ENCODE results near the gene ATP1A4. TPM values are rescaled to one million over a fixed set of nuclear protein-coding genes. Genes with fewer than 3 reads are reported as not detected.

Gene ATP1A4
- total and polyA plus RNA-seq, 9 of the 15 experiments (the other 6 are each of a cell fraction or from before 2014, with no cell fraction given), result 0.07 TPM; not detected in 8

DNA sequence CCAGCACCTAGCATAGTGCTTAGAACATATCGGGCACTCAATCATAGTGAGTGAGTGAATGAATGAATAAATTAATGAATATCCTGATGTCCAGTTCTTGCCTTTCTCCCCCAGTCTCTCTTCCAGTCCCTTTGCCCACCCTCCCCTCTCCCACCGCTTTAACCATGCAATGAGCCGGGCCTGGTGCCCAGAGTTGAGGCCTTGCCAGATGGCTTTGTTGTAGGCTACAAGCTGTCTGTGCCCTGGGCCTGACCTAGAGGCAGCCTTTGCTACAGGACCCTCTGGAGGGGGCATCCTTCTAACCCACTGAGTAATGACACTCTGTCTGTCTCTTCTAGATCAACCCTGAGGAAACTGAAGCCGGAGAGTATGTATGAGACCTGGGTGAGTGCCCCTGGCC is 45.8 kb downstream of the ATP1A4 start:
- CTCF ChIA-PET (ENCODE audit: low intra/inter-chr PET ratio), result interaction anchor here (0.8 kb wide), 1 partner anchor 179 kb away, joined by 3 read pairs; no protein-coding TSS in a partner anchor

More for the DNA sequence above, 45.8 kb downstream of the ATP1A4 start:
- H3K4me2 ChIP-seq (ENCODE audit: insufficient read depth, low read length), result no peak overlapping the region
- H4K20me1 ChIP-seq (replicated peaks; ENCODE audit: control insufficient read depth, insufficient read depth, low read length), result no peaks in the 10 kb centered on the region
- no TSS peak for BruUV-seq (replicated peaks)
- ATAC-seq (no peak), FAIRE-seq (no peak), DNase-seq (ENCODE audit: extremely low read depth in 1 of 4, low spot score in 3 of 4) (no peak)
- no peak overlapping the region for H3K4me3 ChIP-seq
- no peak overlapping the region for H2AFZ ChIP-seq (ENCODE audit: low read depth, low read length)
- no peak overlapping the region for H3K27ac ChIP-seq (ENCODE audit: extremely low read depth, low read depth, low read length)
- no peak for TF ChIP-seq CBFA2T2 (conservative IDR thresholded peaks at IDR 0.05)
- TF ChIP-seq KLF16 (IDR thresholded peaks at IDR 0.05), result no peak
- TF ChIP-seq, protein P1, sequence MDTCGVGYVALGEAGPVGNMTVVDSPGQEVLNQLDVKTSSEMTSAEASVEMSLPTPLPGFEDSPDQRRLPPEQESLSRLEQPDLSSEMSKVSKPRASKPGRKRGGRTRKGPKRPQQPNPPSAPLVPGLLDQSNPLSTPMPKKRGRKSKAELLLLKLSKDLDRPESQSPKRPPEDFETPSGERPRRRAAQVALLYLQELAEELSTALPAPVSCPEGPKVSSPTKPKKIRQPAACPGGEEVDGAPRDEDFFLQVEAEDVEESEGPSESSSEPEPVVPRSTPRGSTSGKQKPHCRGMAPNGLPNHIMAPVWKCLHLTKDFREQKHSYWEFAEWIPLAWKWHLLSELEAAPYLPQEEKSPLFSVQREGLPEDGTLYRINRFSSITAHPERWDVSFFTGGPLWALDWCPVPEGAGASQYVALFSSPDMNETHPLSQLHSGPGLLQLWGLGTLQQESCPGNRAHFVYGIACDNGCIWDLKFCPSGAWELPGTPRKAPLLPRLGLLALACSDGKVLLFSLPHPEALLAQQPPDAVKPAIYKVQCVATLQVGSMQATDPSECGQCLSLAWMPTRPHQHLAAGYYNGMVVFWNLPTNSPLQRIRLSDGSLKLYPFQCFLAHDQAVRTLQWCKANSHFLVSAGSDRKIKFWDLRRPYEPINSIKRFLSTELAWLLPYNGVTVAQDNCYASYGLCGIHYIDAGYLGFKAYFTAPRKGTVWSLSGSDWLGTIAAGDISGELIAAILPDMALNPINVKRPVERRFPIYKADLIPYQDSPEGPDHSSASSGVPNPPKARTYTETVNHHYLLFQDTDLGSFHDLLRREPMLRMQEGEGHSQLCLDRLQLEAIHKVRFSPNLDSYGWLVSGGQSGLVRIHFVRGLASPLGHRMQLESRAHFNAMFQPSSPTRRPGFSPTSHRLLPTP (IDR thresholded peaks at IDR 0.05; ENCODE audit: borderline replicate concordance, extremely low read depth, insufficient read length), result no peak
- no peak for TF ChIP-seq HLTF (IDR thresholded peaks at IDR 0.05)
- TF ChIP-seq, protein P2, sequence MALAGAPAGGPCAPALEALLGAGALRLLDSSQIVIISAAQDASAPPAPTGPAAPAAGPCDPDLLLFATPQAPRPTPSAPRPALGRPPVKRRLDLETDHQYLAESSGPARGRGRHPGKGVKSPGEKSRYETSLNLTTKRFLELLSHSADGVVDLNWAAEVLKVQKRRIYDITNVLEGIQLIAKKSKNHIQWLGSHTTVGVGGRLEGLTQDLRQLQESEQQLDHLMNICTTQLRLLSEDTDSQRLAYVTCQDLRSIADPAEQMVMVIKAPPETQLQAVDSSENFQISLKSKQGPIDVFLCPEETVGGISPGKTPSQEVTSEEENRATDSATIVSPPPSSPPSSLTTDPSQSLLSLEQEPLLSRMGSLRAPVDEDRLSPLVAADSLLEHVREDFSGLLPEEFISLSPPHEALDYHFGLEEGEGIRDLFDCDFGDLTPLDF (CRISPR knock-in tag; IDR thresholded peaks at IDR 0.05), result no peak
- TF ChIP-seq GTF2A2 (tag; IDR thresholded peaks at IDR 0.05), result no peak
- TF ChIP-seq, protein P3, sequence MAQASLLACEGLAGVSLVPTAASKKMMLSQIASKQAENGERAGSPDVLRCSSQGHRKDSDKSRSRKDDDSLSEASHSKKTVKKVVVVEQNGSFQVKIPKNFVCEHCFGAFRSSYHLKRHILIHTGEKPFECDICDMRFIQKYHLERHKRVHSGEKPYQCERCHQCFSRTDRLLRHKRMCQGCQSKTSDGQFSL (CRISPR knock-in tag; IDR thresholded peaks at IDR 0.05), result no peak
- TF ChIP-seq, protein P3 (tag; IDR thresholded peaks at IDR 0.05), result no peak
- no peak for TF ChIP-seq STAT5B (CRISPR knock-in tag; IDR thresholded peaks at IDR 0.05)
- no peak for TF ChIP-seq FOXP1 (CRISPR knock-in tag; IDR thresholded peaks at IDR 0.05)
- no peak for TF ChIP-seq BDP1 (IDR thresholded peaks at IDR 0.05; ENCODE audit: insufficient read depth, insufficient read length)
- TF ChIP-seq, protein P4, sequence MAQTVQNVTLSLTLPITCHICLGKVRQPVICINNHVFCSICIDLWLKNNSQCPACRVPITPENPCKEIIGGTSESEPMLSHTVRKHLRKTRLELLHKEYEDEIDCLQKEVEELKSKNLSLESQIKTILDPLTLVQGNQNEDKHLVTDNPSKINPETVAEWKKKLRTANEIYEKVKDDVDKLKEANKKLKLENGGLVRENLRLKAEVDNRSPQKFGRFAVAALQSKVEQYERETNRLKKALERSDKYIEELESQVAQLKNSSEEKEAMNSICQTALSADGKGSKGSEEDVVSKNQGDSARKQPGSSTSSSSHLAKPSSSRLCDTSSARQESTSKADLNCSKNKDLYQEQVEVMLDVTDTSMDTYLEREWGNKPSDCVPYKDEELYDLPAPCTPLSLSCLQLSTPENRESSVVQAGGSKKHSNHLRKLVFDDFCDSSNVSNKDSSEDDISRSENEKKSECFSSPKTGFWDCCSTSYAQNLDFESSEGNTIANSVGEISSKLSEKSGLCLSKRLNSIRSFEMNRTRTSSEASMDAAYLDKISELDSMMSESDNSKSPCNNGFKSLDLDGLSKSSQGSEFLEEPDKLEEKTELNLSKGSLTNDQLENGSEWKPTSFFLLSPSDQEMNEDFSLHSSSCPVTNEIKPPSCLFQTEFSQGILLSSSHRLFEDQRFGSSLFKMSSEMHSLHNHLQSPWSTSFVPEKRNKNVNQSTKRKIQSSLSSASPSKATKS (CRISPR knock-in tag; IDR thresholded peaks at IDR 0.05), result no peak
- no peak for TF ChIP-seq HDAC1 (IDR thresholded peaks at IDR 0.05)
- TF ChIP-seq ZNF282 (CRISPR knock-in tag; IDR thresholded peaks at IDR 0.05), result no peak
- POLR2A ChIA-PET, result interaction anchor here (0.7 kb wide), 1 partner anchor 9 kb away, joined by 4 read pairs; no protein-coding TSS in a partner anchor
- in situ Hi-C loops (cut with MboI), result no loop called here
- H3K36me3 ChIP-seq (ENCODE audit: control insufficient read depth, insufficient read depth, low read length), result no peaks in the 10 kb centered on the region; the same call in 2 of the 3 replicates
- H3K9me3 ChIP-seq (replicated peaks; ENCODE audit: control insufficient read depth, insufficient read depth, low read depth, low read length), result no peaks in the 10 kb centered on the region
- H3K9me1 ChIP-seq (ENCODE audit: control insufficient read depth, insufficient read depth, low read length), result no peaks in the 10 kb centered on the region
- 38% methylated on average over 4 of the region's 4 CpGs for WGBS (ENCODE audit: insufficient coverage, low coverage, missing lambda C conversion rate)
- peaks cover 4 to 10% of the 10 kb centered on the region in 2 experiments for H3K4me1 ChIP-seq (replicated peaks in 1 of 2; ENCODE audit: control insufficient read depth in 2 of 2, insufficient read depth in 2 of 2, low read length in 2 of 2)
- no peak overlapping the region for H3K9ac ChIP-seq (ENCODE audit: insufficient read depth in 1 of 2, low read depth in 2 of 2, low read length in 2 of 2)
- H3K79me2 ChIP-seq (ENCODE audit: control insufficient read depth, insufficient read depth, low read length), result no peaks in the 10 kb centered on the region
- H3K27me3 ChIP-seq (ENCODE audit: control insufficient read depth in 2 of 2, insufficient read depth in 2 of 2, low read length in 2 of 2), result peaks cover 0 to 14% of the 10 kb centered on the region in 2 experiments; a peak in 2 of 5 replicates
- intact Hi-C loops (cut with micrococcal nuclease), result loop anchor here (10.0 kb wide), 1 partner anchor 408 kb away; no protein-coding TSS in a partner anchor

Measured in K562 (cell line).